ENCODE data around the gene CCER1.
A peak's percentile ranks its signal among the peaks of the same experiment; 100 is the strongest.
"Not testable (repeated sequence)": the region's sequence is repeated elsewhere in the genome, so short reads cannot be mapped to it uniquely, and the experiment has no call there.

CCER1 gene, protein sequence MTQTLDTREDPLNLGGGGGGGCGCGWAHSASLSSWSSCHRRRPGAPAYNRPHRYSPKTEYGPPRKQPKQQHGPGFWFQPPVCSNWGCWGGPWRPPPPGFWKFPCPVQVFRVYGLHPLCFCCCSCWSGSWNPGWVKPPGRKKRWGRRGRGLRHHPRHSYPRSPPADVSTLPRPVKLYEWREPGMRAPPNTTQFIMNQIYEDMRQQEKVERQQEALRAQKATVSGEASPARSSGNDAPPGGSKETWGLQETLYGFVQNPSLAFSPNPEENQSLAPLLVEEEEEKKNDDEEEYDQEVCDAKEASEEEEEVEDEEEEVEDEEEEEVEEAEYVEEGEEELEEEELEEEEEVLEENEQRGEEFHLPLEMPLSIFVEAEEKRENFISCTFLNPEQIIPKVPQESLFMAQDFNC

DNA sequence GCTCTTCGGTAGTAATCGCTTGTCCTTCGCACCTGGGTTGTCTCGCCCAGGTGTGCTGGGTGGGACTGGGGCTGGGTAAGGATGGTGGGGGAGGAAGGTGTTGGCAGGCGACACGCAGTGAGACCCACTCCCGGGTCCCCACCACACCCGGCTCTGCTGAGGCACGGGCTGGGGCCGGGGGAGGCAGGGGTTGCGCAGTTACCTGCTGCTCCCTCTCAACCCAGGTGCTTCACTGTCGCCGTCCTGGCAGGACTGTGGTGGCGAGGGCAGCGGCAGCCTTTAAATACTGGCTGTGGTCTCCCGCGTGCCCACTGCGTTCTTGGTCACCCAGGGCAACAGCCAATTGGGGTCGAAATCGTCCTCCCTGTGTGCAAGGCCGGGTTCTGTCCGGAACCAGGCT, at the start of gene CCER1:
Gene CCER1 (minus strand): TSS at position 256 of the 400 bp plus-strand sequence. CDS start 434 bp downstream, outside the sequence.
- no peak for DNase-seq (ENCODE audit: low read depth)

DNA sequence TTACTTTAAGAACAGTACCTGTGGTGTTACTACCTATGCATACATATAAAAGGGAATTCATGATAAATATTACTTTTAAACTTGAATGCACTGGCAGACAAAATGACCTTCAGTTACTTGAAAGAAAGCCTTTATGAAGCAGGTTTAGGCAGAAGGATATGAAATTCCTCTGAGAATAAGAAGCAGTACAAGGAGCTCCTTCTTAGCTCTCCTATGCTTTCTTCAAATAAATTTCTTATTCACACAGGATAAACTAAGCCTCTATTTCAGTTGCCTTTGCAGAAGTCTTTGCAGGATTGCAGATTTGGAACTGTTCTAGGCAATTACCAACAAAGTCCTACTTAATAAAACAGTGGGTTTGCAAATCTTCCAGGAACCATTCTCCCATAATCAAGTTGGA, 48.8 kb upstream of the CCER1 start:
- DNase-seq (ENCODE audit: low read depth) = no peak

DNA sequence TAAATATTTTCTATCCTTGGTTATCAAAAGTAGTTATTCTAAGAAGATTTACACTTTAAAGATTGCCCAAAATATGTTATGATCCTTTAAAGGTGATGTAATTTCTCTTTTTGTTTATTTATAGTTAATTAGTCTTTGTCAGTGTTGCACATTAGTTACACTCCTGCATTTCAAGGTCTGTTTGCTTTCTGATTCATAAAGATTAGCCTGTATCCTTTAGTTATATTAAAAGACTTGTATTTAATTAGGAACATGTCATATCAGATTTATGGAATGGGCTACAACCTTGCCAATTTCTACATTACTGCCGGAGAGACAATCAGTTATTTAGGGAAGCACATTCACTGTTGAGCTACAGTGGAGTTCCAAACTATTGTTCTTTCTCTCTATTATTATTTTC, 46.3 kb upstream of the CCER1 start:
- DNase-seq (ENCODE audit: low read depth) = no peak

DNA sequence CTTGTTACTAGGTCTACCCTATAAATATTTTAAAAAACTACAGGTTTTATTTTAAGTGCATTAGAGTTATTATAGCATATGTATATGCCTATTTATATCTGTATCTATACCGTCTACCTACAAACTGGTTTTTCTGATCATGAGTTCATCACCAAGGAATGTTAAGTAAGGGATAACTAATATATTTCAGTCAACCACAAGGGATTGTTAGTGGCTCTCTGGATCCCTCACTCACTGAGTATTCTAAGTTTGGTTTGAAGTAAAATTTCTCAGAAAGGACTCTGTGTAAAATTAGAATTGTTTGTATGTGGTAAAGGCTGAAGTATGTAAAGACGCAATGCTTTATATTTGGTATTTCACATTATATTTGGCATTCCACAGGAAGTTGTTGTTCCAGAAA, 45.0 kb upstream of the CCER1 start:
- DNase-seq (ENCODE audit: low read depth) = no peak

DNA sequence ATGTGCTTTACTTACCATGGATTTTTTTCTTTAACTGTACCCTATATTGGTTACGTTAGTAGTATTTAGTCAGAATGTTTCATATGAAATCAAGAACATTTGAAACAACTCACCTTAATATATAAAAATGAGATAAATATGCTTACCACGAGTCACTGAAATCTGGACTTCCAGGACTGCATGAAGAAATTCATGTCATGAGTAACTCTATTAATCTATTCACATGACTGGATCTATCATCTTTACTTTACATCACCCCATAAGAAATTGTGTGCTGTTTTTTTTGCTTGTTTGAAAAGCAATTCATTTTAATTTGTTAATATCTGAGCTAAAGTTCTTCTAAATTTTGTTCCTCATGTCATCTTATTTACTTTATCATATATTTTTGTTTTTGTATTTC, 44.6 kb upstream of the CCER1 start:
- no peak for DNase-seq (ENCODE audit: low read depth)

DNA sequence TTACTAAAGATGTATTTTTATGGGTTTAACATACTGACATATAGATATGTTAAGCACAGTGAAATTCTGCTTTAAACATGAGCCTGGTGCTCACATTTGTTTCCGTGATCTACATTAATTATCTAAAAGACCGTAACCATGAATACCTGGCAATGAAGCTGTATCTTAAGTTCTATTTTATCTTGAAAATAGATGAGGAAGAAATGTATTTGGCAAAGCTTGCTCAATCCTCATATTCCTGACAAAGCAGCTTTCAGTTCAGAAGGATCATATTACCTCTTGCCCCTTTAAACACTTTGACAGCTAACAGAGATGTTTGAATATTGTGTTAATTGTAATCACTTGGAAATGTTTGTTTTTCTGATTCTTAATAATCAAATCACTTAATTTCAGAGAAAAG, 40.0 kb upstream of the CCER1 start:
- no peak for DNase-seq (ENCODE audit: low read depth)

DNA sequence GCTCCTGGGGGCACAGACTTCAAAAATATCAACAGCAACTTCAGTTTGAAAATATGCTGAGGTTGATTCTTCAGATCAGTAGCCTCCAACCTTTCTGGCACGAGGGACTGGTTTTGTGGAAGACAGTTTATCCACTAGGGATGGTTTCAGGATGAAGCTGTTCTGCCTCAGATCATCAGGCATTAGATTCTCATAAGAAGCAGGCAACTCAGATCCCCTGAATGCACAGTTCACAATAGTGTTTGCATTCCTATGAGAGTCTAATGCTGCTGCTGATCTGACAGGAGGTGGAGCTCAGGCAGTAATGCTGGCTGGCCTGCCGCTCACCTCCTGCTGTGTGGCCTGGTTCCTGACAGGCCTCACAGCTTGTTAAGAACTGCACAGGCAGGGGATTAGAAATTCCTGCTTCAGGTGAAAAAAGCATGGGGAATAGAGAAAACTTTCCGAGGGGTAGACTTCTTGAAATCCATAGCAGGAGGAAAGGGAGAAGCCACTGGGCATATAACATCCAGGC, 37.0 kb upstream of the CCER1 start:
- DNase-seq (ENCODE audit: low read depth) = no peak

DNA sequence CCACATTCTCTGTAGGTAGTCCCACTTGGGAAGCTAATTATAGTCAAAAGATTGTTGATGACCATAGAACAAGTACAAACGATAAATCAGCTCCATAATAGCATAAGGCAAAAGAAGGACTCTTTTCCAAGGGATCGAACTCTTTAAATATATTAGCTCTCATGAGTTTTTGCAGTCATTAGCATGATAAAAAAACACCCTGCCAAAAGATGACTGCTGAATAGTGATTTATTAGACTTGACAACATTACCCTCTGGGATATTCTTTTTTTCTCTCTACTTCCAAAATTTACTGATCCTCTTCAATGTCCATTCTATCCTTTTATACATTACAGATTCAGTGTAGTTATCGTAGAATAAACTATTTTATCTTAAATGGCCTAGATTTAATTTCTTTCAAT, 35.6 kb upstream of the CCER1 start:
- DNase-seq (ENCODE audit: low read depth) = no peak

DNA sequence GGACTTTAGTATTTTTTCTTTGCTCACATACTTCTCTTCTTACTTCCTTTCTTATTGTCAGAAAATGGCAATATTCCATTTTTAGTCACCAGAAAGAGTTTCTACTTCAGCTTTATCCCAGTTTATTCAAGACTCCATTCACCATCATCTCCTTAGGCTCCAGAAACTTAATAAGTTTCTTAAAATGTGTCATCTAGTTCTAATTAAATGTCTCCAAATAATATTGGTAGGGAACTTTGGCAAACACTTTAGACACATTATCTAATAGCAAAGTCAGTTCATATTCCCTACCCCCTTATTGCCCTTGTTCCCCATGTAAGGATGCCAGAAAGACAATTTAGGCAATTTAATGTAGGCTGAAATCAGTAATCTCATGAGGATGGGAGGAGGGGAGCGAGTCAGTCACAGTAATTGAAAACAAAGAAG, 34.7 kb upstream of the CCER1 start:
- no peak for DNase-seq (ENCODE audit: low read depth)

DNA sequence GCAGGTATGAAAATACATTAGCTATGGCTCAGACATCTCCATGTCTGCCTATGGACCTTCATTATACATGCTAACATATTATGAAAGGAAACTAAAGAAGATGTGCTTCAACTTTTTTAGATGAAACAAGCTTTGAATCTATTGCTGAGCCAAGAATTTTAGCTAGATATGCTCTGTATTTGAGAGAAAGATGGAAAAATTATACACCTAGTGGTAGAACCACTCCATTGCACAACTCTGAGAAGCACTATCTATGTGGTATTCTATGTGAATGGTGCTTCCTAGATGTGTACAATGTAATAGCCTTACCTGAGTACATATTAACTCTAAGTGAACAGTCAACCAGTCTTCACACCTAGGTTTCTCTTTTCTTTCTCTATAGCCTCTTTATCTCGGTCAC, 32.5 kb upstream of the CCER1 start:
- DNase-seq (ENCODE audit: low read depth) = no peak

DNA sequence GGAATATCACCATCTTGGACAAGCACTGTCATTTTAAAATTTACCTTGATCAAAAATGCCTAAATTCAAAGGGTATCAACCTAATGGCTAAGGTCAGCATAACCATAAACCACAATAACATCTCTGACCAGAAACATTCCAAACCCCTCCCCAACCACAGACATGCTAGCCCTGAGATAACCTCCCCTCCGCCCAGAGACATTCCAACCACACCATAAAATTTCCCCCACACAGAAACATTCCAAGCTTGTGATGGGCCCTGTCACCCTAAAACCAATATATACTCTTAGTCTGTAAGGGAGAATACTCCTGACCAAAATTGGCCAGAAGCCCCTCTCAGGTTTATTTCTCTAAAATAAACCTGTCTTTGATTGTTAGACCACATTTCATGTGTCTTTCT, 32.1 kb upstream of the CCER1 start:
- DNase-seq (ENCODE audit: low read depth) = no peak

DNA sequence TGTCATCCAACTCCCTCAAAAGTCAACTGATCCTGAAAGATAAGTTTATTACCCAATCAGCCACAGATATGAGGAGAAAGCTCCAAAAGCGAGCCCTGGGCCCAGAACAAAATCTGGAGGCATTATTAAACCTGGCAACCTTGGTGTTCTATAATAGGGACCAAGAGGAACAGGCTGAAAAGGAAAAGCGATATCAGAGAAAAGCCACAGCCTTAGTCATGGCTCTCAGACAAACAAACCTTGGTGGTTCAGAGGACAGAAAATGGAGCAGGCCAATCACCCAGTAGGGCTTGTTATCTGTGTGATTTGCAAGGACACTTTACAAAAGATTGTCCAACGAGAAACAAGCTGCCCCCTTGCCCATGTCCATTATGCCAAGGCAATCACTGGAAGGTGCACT, 30.4 kb upstream of the CCER1 start:
- DNase-seq (ENCODE audit: low read depth) = not testable (repeated sequence)

DNA sequence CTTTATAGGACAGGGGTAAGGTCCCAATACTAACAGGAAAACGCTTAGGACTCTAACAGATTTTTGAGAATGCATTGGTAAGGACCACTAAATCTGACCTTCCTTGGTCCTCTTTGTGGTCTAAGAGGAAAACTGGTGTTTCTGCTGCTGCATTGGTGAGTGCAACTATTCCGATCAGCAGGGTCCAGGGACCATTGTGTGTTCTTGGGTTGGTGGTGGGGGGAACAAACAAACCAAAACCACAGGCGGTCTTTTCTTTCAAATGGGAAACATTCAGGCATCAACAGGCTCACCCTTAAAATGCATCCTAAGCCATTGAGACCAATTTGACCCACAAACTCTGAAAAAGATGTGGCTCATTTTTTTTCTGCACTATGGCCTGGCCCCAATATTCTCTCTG, 29.1 kb upstream of the CCER1 start:
- no peak for DNase-seq (ENCODE audit: low read depth)

DNA sequence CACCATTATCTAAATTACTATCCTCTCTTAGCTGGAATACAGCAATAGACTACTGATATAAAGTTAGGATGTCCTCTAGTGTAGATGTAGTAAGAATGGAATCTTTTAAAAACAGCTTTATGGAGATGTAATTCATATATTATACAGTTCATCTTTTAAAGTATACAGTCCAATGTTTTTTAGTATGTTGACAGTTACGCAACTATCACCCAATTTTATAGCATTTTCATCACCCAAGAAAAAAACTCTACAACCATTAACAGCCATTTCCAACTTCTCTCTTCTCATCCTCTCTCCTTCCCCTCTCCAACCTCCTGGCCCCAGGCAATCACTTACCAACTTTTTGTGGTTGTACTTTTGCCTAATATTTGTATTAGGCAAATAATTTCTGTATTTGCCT, 27.2 kb upstream of the CCER1 start:
- no peak for DNase-seq (ENCODE audit: low read depth)

DNA sequence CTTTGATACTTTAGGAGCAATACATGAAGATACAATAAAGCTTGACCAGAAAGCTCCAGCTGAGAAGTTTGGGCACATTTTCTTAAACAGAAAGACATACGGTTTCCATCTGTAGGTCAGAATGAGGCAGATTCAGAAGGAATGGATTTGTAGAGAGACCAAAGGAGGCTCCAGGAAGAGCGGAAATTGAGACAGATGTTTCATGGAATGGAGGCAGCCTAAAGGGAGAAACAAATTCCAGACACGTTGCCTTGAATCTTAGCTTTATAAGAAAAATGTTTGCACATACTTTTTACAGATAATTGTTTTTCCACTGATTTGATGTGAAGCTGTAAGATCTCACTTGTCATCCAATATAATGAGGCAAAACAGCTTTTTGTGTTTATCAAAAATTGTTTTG, 25.0 kb upstream of the CCER1 start:
- no peak for DNase-seq (ENCODE audit: low read depth)

DNA sequence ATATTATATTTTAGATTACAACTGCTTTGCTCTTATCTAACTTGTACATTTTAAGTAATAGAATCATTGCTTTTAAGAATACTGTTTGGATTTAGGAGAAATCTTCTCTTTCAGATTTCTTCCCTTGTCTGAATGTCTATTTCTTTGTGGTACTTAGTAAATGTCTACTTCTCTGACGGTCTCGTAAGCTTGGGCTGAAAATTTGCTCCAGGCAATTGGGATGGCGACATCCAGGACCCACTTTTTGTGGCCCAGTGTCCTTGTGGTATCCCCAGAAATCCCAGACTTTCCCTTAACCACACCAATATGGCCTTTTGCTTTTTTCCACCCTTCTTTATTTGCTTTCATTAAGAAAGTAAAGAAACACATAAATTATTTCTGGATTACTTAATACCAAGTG, 24.0 kb upstream of the CCER1 start:
- no peak for DNase-seq (ENCODE audit: low read depth)

DNA sequence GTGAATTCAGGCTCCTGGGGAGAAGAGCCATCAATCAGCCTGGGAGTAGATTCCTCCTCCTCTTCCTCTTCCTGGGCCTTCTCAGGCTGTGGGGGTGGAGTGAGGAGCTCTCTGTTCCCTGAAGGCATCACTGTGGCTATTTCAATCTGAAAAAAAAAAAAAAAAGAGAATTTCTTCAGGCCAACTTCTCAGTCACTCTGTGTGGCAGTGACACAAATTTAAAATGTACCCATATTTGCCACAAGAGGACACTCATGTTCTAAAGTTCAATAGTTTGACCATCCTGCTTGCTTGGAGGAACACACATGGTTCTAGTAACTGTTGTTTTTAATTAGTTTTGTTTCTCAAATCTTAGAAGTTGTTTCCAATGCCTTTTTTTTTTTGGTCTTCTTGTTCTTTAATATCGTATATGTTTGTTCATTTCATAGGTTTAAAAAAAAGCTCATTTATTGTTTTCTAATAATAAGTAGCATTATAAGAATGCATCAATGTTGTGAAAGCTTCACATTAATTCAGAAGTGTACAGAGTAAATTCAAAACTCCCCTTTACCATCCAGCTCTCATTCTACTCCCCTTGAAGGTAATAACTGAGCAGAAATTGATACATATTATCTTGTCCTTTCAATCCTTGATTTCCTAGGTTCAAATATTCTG, 23.3 kb upstream of the CCER1 start:
- peak; percentile 65 for DNase-seq (ENCODE audit: low read depth)

DNA sequence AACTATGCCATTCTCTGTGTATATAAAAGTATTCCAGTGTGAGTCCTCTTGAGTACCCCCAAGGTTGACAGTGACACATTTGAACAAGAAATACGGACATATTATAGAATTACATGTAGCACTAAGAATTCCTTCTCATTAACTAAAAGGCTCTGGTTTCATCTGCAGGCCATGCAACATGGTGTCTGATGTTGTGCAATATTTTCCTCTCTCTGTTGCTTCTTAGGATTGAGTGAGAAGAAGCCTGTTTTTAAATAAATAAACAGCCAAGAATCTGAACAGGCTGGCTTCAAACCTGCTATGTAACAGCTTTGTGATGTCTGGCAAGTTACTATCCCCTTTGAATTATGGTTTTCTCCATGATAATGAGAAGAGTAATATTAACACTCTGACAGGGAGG, 22.2 kb upstream of the CCER1 start:
- DNase-seq (ENCODE audit: low read depth) = no peak

DNA sequence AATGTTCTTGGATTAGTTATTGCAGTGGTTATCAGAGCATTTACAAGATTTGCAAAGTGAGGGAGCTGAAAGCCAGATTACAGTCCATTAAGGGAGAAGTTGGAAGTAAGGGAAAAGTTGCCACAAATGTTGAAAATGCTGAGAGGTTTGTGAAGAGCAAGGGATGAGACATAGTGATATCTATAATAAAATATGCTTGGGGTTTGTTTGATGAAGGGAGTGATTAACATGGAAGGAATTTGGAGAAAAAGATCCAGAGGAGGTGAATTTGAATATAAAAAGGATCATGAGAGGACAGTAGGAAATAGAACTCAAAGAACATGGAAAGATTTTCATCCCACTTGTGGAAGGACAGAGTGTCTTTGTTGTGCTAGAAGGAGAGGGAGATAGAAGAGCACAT, 19.3 kb upstream of the CCER1 start:
- DNase-seq (ENCODE audit: low read depth) = no peak

DNA sequence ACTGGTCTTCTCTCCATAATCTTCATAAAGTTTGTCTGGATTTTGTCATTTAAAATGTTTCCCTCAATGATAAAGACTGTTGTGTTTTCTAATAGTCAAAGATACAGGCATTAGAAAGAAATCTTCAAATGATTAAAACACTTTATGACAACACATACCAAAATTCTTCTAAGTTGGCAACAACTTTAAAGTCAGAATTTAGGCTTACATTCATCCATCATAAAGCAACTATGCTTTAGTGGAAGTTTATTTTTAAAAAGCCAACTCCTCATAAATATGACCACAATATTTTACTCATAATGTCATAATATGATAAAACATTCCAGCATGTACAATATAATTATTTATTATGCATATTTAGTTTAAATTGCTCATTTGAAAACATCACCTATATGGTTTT, 17.2 kb upstream of the CCER1 start:
- no peak for DNase-seq (ENCODE audit: low read depth)

DNA sequence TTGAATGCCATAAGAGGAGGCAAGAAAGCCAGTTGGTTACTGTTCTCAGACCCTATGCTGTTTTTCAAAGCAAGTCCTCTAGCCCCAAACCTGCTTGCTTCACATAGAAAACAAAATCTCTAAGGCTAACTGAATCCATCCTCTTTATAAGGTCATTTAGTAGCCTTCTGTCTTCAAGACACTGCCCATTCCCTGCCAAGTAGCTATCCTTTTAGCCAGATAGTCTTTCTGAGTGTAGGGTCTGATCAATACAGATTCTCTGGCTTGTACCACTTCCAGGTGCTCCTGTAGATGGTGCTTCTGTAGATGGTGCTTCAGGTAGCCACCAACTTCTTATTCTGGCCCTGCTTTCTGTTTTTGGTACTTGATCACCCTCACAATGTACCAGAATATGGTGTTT, 15.9 kb upstream of the CCER1 start:
- no peak for DNase-seq (ENCODE audit: low read depth)

DNA sequence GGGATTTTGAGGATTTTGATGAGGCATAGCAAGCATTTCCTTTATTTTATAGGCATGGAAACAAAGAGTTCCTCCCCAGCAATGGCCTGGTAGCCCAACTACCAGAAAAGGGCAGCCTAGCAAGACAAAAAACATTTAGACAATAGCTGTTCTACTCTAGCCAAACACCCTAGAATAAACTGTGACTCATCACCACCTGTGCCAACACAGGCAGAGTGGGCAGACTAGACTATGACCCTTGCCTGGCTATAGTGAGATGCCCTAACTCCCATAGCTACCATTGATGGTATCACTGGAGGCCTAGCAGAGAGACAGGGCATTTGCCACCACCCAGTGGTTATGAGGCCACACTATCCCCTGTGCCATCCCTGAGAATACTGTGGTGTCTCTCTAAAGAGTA, 15.5 kb upstream of the CCER1 start:
- DNase-seq (ENCODE audit: low read depth) = no peak

DNA sequence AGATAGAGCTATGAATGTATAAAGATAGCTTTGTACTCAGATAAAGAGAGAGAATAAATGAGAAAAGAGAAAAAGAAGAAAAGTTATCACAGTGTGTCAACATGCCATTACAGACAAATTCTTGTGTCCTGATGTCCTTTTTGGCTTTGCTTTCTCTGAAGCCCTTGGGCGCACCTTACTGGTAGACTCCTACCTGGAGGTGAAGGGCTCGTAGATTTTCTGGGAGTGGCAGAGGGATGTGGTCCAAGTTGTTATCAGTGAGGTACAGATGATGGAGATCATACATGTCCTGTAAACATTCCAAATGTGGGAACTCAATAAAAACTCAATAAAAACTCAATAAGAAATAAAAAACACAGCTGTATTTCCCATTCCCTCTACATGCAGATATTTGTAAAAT, 14.9 kb upstream of the CCER1 start:
- no peak for DNase-seq (ENCODE audit: low read depth)

DNA sequence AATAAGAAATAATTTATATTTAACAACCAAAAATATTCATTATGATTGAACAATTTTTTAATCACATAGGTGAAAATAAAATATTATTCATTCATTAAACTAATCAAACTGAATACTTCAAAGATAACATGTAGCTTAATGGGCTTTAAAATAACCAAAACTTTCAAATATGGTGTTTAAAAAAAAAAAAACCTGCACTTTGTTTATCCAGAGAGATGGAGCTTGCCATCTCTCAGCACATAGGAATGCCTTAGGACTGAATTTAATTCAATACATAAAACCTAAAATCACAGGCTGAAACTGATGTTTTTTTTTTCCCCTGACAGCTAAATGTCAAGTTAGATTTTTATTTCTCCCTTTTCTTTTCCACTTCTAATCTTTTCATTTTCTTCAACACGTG, 14.4 kb upstream of the CCER1 start:
- no peak for DNase-seq (ENCODE audit: low read depth)
